NOMO-1 treated with dmso at 0.1 percent for 144 hours (cell line): ENCODE results near the gene IL31.
"Not testable (repeated sequence)": the region's sequence is repeated elsewhere in the genome, so short reads cannot be mapped to it uniquely, and the experiment has no call there.

Experiments
- DNase-seq: peaks from one replicate; lab custom pipeline; 2025; ENCODE audit not compliant: unreplicated experiment; lab: John Stamatoyannopoulos, UW

Gene IL31

DNA sequence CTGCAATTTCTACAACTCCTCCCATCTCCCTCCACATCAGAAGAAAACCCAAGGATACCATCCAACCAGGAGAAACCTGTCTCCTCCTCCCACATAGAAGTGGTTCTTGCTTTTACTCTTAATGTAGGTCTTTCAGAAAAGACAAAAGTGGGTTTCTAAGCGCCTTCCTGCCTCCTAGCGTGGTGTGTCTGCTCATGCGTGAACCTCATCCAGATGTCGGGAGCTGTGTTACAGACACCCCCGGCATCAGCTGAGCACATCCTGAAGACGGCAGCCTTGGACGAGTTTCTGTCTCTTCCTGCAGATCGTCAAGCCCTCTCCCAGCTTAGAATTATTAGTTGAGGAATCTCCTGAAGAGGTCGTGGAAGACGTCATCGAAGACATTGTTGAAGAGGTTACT, 18.4 kb upstream of the IL31 start:
- no peak for DNase-seq

- no peak for DNase-seq
Measured at GRCh38 chr12:122190842-122191668, 17.0 kb upstream of the IL31 start.

- no peak for DNase-seq
Measured at GRCh38 chr12:122189626-122190475, 15.8 kb upstream of the IL31 start.

GRCh38 chr12:122187466-122187865, 13.4 kb upstream of the IL31 start:
- DNase-seq, result no peak

DNA sequence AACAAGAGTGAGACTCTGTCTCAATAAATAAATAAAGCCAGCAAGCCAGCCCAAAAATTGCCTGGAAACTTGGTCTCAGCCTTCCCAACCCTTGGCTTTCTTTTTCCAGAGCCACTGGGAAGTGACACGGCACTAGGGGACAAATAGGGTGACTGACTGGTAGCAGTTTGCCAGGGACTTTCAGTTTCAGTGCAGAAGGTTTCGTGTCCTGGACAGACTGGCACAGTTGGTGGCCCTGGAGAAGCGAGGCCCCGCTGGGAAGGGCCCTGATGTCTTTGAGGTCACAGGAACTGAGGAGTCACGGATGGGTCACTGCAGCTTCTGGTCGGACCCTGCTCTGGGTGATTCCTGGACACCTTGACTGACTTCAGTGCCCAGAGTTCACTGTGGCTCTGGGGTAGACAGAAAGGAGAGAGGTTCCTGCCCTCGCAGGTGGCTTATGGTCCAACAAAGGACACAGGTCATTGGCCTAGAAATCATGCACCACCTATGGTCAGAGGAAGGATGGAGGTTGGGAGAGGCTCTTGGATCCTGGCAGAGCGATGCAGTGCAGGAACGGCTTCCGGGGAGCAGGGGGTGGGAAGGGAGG, 11.6 kb upstream of the IL31 start:
- DNase-seq, result no peak

DNA sequence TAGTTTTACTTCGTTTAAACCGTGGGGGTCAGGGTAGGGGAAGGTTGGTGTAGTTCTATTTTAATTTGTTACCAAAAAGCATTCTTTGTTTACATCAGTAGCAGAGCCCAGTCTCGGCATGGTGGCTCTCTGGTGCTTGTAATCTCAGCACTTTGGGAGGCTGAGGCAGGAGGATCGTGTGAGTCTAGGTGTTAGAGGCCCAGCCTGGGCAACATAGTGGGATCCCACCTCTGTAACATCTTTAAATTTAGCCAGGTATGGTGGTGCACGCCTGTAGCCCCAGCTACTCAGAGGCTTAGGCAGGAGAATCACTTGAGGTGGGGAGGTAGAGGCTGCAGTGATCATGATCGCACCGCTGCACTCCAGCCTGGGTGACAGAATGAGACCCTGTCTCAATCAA, 11.1 kb upstream of the IL31 start:
- no peak for DNase-seq

- DNase-seq, result no peak
Measured at GRCh38 chr12:122184517-122184916, 10.5 kb upstream of the IL31 start.

GRCh38 chr12:122183588-122183940, 9.5 kb upstream of the IL31 start:
- DNase-seq, result no peak

GRCh38 chr12:122182887-122183587, 9.0 kb upstream of the IL31 start, which contains the start of gene LRRC43:
TSS of gene LRRC43 (plus strand) at chr12:122183123. CDS start at chr12:122183145, 22 bp downstream.
- no peak for DNase-seq

- DNase-seq, result not testable (repeated sequence)
Measured at GRCh38 chr12:122176473-122176872, 2.5 kb upstream of the IL31 start.

DNA sequence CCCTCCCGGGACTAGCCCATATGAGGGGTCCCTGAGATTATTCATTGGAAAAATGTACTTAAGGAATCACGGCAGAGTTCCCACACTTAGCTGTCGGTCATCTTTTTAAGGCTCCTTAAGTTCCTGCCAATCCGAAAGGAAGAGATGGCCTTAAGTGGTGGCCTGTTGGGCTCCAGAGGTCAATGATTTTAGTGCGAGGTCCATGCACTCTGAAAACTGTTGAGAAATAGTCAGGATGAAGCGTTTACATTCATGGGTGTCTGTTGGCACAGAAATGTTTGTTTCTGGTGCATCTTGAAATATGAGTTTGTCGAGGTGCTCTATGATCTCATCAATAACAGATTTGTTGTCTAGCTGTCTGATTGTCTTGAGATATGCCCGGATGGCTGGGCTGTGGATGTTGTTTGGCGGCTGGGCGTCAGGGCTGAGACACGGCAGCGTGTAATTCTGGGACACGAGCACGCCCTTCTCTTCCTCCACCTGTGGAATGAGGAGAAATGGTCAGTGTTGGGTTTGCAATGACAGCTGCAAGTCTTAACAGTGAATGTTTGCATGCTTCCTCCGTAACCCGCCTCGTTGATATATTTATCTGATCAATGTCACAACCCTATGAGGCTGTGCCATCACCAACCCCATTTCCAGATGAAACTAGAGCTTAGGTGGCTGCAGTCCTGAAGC, 1.6 kb downstream of the IL31 start:
- DNase-seq, result no peak

- no peak for DNase-seq
Measured at GRCh38 chr12:122171399-122171798, 2.6 kb downstream of the IL31 start.

DNA sequence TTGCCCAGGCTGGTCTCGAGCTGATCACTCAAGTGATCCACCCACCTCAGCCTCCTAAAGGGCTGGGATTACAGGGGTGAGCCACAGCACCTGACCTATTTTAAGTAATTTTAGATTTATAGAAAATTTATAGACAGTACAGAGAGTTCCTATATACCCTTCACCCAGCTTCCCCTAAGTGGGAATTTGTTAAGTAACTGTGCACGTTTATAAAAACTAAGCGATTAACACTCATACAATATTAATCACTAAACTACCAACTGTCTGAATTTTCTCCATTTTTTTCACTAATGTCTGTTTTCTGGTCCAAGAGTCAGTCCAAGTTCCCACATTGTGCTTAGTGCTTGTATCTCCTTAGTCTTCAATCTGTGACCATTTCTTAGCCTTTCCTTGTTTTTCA, 5.5 kb downstream of the IL31 start:
- no peak for DNase-seq

DNA sequence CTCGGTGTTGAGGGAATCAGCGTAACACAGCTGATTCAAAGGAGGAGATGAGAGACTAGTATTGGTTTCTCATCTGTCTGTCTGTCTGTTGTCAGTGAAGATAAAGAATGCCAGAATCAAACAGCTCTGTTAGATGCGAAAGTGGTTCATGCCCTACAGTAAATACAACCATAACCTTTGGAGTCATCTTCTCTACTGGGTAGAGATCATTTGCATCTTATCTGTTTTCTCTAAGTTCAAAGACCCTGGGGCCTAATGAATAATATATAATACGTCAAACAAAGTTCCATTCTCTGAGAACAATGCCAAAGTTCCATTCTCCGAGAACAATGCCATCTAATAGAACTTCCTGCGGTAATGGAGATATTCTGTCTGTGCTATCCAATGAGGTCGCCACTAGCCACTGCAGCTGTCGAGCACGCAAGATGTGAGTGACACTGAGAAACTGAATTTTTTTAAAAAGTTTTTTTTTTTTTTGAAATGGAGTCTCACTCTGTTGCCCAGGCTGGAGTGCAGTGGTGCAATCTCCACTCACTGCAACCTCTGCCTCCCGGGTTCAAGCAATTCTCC, 6.6 kb downstream of the IL31 start:
- DNase-seq, result no peak

DNA sequence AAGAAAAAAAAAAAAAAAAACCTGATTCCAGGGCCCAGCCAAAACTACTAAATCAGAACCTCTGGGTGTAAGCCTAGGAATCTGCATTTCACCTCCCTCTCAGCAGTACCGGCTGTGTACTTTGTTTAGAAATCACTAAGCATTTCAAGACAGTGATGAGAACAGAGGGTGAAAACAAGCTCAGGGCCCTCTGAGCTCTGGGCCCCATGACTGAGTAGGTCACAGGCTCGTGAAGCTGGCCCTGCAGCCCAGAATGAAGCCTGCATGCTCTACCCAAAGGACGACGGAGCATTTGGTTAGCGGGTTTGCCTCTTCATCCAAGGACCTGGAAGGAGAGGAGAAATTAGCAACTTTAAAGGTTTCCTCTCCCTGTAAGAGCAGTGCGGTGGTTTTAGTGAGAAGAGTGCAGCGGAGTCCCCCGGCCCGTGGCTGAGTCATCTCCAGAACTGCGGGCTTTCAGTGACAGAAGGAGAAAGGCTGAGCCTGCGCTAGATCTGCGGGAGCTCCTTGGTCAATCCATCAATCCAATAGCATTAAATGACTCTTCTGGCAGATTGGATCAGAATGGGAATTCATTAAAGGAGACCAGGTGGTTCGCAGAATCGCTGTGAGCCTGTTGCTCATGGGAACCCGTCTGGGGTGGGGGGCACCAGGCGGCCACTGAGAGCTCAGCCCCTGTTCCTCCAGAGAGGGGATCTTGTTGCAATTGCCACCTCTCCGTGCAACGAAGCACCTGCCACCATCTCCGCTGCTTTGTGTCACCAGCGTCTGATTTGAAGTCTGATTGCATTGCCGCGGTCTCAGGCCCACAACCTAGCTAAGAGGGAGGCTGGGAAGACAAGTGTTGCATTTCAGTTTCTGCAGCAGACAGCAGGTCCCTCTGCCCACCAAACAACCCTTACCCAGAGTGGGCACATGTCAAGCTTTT, 7.3 kb downstream of the IL31 start:
- DNase-seq, result no peak

DNA sequence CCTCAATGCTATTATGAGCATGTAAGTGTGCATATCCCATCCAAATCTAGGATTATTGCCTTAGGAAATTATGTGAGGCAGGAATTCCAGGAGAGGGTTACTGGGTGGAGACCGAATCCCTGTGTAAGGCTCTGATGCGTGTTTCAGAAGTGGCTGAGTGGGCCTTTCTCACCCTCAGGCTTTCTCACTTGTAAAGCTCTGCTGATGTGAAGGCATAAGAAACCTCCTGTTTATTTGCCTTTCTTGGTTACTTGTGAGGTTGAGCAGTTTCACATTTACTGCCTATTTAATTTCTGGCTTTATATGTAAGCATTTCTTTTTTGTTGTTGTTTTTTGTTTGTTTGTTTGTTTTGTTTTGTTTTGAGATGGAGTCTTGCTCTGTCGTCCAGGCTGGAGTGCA, 11.0 kb downstream of the IL31 start:
- no peak for DNase-seq

- no peak for DNase-seq
Measured at GRCh38 chr12:122161682-122162081, 12.3 kb downstream of the IL31 start.

DNA sequence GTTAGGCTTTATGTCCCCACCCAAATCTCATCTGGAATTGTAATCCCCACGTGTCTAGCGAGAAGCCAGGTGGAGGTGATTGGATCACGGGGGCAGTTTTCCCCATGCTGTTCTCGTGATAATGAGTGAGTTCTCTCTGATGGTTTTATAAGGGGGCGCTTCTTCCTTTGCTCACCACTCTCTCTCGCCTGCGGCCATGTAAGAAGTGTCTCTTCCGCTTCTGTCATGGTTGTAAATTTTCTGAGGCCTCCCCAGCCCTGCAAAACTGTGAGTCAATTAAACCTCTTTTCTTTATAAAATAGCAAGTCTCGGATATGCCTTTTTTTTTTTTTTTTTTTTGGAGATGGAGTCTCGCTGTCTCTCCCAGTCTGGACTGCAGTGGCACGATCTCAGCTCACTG, 13.3 kb downstream of the IL31 start:
- no peak for DNase-seq

DNA sequence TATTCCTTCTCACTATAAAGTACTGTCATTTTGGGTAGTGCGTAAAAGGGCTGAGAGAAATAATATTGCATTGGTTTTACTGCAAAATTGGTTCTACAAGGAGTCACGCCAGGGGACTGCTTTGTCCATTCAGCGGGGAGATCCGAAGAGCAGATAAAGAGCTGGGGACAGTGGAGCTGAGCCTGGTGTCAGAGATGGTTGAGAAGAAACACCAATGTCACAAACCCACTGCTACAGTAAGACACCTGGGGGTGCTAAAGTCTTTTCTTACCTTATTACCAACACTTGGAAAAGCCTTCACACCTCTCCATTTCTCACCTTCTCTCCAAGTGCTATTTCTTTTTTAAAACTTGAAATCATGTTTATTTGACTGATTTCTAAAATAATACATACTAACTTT, 14.1 kb downstream of the IL31 start:
- no peak for DNase-seq
